Measurements from ENCODE around the gene RUNX3.
"Not testable (repeated sequence)": the region's sequence is repeated elsewhere in the genome, so short reads cannot be mapped to it uniquely, and the experiment has no call there.

Gene RUNX3

DNA sequence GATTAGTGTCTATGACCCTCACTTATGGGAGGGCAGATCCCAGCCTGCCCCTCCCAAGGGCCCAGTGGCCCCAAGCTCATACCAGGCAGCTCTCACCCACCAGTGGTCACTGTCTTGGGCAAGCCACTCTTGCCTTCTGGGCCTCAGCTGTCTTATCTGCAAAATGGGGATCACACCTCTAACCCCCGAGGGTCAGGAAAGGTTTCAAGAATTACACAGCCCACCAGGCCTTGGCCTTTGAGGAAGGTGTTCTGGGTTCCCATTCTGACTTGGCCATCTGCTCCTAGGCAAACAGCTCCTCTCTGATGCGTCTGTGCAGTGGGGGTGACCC is 16.8 kb downstream of the RUNX3 start:
- DNase-seq (ENCODE audit: low spot score) = no peak

DNA sequence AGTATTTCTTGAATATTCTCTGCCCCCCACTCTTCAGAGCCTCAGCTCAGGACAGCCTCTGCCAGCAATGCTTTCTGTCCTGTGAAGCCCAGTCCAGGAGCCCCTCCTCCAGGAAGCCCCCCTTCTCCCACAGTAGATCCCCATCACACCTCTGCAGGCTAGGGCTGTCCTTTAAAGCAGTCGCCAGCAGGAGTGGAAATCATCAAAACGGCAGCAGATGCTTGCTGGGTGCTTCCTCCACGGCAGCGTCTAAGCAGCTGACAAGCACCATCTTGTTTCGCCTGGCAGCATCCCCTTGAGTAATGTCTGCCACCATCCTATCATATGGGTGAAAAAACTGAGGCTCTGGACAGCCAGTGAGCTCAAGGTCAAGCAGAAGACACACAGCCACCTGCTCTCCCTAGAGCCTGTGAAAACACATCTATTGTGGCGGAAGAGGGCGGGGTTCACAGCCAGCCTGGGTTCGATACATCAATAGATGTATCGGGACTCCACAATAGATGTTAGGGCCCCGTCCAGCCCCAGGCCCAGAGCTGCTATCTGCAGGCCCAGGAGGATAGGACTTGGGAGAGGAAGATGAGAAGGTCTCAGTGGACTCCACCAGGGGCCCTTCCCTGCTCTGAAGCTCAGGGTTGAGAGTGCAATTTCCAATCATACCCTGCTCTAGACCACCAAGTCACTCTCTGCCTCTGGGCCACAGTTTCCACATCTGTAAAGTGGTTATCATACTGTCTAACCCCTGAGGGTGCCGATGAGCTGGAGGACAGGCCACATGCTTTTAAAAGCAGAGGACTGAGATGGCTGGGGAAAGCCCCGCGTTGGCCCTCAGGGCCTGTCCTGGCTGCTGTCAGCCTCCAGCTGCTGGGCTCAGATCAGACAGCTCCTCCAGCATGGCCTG is 17.5 kb downstream of the RUNX3 start:
- DNase-seq (ENCODE audit: low spot score) = no peak

DNA sequence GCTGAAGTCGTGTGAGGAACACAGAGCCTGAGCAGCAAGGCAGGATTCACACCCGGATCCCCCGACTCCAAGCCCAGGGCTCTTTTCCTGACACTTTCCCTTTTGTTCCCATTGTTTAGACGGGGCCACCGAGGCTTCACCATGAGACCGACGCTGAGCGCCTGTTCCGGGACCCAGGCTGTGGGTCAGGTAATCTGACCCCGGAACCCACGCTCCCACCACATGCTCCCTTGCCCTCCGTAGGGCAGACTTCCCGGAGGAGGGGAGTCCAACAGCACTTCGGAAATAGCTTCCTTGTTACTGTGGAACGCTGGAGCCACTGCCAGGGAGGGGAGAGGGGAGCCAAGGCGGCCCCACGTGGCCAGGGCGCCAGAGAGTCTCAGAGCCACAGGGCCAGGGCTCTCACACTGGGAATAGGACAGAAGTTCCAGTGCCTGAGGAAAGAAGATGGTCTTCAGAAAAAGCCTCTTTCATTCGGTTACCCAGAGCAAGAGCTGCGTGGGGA is 18.4 kb downstream of the RUNX3 start:
- DNase-seq (ENCODE audit: low spot score) = no peak

DNA sequence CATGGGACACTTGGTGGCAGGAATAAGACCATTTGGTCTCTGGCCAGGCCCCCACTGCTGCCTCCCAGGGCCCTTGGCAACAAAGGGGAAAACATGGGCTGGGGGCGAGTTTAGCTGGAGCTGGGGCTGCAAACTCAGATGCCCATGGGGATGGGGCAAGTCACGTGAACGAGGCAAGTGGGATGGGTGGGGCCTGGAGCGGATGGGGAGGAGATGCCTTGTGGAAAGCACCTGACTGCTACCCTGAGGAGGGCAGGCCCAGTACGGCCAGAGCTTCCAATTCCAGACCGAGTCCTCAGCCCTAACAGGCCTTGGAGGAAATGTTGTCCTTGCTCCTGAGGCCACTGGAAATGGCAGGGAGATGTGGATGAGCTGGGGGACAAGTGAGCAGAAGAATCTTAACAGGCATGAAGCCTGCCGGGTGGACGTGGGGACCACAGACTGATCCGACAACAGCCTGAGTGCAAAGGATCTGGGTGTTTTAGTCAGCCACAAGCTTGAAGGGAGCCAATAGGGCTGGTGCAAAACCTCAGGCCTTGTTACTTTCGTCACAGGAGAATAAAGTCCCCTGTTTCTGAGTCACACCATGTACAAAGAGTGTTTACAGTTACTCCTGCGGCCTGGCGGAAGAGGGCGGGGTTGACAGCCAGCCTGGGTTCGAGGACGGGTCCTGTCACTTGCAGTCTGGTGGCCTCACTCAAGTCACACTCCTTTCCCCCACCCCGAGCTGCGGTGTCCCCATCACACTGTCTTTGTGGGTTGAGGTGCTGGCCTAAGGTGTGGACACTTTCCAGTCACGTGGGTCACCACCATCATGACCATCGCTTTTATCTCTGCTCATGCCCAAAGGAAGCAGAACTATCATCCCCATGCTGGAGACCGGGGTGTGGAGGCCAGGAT is 19.1 kb downstream of the RUNX3 start:
- DNase-seq (ENCODE audit: low spot score) = no peak

DNA sequence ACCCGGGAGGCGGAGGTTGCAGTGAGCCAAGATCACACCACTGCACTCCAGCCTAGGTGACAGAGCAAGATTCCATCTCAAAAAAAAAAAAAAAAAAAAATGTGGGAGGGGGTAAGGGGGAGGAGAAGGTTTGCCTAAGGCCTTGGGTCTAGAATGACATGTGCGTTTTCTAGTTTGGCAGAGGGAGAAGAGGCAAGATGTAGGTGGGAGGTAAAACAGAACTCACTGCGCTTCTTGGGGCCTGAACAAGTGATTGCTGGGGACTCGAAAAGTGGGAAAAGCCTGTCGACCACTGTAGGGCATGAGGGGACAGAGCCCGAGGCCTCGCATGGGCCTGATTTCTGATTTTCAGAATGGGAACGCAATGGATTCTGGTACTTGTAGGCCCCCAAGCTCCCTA is 19.9 kb downstream of the RUNX3 start:
- no peak for DNase-seq (ENCODE audit: low spot score)

DNA sequence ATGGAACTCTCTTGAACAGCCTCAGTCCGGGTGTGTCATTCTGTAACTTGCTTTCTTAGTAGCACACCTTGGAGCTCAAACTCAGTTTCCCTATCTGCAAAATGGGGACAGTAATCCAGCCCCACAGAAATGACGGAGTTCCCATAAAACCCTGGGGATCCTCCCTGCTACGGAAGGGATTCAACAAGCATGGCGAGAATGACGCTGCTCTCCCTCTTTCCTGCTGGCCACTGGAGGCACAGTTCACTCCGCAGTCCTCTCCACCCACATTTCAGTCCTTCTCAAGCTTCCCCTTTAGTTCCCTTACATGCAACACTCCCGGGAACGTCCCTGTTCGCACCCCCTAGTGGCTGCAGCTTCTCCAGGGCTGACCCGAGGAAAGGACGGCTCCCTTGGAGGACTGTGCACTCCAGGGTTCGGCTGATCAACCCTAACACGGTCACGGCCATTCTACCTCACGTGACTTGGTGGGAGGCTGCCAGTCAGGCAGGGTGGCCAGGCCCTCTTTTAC is 20.6 kb downstream of the RUNX3 start:
- peak; percentile 90 for DNase-seq (ENCODE audit: low spot score)

DNA sequence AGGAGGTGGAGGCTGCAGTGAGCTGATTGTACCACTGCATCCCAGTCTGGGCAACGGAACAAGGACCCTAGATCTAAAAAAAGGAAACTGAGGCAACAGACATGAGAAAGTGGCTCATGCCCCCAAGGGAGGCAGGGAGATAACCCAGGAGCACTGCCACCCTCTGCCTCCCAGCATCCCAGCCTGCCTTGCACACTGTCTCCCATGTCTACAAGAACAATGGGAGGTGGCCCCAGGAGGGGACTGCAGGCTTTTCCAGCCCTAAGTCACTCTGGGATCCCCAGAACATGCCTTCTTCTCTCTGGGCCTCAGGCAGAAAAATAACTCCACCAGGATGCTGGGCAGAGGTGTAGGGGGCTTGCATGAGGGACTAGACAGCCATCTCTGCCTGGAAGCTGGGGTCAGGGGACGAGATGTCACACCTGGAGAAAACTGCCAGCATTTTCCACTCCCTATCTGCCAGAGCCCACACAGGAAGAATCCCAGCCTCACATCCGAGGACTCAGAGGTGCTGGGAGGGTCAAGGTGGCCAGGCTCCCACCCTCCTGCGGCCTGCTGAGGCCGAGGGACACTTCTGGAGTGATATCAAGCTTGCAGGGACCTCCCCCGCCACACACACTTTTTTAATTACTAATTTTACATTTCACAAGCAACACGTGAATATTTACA is 21.4 kb downstream of the RUNX3 start:
- no peak for DNase-seq (ENCODE audit: low spot score)

DNA sequence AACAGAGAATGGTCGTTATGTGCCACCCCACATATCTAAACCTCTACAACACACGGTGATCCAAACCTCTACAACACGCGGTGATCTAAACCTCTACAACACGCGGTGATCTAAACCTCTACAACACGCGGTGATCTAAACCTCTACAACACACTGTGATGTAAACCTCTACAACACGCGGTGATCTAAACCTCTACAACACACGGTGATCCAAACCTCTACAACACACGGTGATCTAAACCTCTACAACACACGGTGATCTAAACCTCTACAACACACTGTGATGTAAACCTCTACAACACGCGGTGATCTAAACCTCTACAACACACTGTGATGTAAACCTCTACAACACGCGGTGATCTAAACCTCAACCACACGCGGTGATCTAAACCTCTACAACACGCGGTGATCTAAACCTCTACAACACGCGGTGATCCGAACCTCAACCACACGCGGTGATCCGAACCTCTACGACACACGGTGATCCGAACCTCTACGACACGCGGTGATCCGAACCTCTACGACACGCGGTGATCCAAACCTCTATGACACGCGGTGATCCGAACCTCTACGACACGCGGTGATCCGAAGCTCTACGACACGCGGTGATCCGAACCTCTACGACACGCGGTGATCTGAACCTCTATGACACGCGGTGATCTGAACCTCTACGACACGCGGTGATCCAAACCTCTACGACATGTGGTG is 22.3 kb downstream of the RUNX3 start:
- not testable (repeated sequence) for DNase-seq (ENCODE audit: low spot score)

DNA sequence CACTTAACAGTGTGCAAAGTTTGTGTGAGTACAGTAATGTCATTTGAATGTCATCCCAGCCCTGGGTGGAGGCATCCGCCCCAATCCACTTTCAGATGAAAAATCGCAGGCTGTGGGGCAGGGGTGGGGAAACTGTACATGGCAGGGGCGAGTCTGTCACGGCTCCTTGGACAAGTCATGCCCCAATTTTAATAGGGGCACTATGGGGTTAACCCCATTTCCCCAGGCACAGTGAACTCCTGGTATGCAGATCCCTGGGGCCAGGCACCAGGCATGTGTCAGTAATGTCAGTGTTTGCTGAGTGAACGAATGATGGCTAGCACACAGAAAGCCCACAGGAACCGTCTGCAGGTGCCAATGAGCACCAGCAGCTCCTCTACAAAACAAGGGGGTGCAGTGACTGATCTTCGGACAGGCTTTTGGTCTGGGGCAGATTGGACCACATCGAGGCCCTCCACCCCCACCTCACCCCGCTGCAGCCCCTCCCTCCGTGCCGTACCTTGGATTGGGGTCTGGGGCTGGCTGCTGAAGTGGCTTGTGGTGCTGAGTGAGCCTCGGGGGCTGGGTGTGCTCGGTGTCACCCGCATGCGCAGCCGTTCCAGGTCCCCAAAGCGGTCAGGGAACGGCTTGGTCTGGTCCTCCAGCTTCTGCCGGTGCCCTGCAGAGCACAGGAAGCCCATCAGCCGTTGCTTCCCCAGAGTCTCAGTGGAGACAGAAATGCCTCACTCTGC is 23.2 kb downstream of the RUNX3 start:
- DNase-seq (ENCODE audit: low spot score) = no peak

DNA sequence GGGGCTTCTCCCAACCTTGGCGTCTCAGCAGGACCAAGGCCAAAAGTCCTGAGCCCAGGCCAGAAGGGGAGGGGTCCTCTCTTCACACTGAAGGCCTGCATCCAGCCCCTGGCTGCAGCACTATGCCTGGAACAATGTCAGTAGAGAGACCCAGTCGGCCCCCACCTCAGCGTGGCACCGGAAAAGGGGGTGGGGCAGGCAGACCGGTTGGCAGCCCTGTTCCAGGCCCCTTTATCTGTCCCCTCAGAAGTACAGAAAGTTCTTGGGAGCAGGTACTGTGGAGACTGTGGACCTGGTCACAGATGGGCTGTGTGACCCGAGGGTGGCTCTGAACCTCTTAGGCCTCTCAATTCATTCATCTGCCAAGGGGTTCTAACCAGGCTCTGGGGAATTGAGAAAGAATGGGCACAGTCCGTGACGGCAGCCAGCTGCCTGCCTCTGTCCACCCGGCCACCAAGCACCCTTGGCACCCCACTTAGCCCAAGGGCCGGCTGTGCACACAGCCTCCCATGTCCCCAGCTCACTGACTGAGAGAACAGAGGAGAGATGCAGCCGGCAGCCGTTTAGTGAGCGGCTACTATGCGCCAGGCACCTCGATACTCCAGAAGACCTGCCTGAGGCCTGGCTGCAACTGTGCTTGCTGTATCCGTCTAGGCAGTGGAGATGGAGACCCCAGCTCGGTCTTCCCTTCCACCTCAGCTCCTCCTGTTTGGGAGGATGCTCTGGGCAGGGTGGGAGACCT is 23.9 kb downstream of the RUNX3 start:
- DNase-seq (ENCODE audit: low spot score) = no peak

DNA sequence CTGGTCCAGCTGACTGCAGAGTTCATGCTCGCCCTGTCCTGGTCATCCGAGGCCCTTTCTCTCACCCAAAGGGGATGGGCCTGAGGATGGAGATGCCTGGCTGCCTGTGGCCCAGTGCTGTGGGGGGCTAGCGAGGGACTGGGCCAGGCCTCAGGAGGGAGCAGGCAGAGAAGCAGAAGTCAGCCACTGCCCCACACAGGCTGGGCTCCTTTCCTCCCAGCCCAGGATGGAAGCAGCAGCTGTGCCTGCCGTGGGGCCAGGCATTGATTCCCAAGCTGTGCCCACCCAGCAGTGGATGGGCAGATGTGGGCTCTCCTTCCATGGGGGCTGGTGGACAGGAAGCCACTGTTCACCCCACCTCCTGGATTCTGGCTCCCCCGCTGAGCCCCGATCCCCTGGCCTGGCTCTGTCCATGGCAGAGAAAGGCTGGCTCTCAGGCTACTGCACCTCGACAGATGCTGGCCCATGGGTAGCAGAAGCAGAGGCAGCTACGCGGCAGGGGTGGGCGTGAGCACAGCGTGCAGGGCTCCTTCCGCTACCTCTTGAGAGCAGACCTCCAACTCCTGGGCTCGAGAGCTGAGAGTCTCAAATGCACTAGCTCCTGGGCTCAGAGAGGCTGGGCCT is 24.6 kb downstream of the RUNX3 start:
- no peak for DNase-seq (ENCODE audit: low spot score)

DNA sequence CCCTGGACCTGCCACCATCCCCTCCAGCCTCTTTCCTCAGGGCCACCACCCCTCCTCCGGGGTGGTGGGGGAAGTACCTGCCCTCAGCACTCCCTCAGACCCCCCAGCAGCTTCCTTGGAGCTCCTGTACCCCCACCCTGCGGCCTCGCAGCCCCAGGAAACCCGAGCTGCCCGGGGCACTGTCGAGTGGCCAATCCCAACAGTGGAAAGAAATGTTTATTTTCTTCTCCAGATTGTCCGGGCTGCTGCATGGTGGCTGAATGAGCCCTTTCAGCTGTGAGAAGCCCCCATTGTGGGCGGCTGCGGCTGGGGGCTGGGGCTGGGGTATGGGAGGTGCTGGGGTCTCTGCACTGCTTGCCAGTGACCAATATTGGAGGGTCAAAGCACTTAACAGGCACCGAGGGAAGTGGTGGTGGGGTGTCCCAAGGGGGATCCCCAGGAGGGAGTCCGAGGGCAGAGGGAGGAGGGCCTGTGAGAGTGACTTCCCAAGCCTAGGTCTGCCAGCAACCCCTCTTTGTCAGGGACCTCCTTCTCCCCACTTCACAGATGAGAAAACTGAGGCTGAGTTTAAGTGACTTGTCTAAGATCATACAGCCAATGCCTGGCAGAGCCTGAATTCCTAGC is 25.2 kb downstream of the RUNX3 start:
- no peak for DNase-seq (ENCODE audit: low spot score)

DNA sequence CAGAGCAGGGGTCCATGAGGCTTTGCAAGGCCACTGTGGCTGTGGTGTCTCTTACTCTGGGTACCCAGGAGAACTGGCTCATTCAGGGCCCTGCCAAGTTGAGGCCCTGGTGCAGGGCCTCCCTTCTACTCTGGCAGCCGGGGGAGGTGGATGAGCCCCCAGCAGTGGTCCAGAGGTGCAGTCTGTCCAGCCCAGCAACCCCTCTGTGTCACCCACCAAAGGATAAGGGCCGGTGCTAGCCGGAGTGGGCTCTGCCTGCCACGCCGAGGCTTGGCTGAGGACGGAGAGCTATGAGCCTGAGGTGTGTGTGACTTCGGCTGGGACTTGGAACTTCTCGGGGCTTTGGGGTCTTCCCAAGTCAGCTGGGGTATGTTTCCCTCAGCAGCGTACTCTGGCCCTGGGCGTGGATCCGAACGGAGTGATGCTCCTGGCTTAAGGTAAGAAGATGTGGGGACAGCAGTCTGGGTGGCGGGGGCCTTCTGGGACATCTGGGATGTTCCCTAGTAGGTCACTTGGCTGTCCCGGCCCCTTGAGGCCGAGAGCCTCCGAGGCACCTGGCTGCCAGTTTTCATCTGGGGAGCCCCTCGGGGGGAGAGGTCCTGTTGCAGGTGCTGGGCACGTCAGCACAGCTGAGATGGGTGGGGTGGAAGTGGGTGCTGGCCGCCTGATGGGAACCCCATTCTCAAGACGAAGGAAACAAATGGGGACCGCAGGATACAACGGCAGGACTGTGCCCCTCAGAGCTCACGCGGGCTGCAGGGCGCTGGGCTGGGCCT is 25.9 kb downstream of the RUNX3 start:
- no peak for DNase-seq (ENCODE audit: low spot score)

DNA sequence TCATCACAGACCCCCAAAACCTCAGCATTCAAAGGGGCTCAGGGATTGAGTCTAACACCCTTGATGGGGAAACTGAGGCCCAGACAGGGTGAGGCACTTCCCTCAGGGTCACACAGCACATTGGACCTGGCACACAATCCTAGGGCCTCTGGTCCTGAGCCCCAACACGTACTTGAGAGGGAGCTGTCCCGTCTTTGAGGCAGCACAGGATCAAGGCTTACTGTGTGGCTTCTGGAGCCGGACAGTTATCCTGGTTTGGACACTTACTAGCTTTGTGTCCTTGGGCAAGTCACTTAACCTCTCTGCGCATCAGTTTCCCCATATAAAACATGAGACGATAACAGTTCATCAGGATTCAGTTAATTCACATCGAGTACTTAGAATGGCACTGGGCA is 26.5 kb downstream of the RUNX3 start:
- no peak for DNase-seq (ENCODE audit: low spot score)

DNA sequence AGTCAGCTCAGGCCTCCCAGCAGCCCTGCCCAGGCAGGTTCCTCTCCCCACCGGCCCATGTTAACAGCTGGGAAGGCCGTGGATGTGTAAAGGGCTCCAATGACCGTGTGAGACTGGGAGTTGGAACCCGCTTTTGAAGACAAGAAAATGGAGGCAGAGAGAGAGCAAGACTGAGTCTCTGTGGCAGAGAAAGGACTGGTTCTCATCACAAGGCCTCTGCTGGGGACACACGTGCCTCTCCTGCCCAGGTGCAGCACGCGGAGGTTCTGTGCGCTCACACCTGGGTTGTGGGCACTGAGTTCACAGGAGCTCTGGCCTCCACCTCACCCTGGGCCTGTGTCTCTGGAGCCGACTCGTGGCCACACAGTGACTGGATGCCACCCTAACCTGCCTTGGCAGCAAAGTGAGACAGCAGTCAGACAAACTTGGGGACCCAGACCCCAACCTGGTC is 27.0 kb downstream of the RUNX3 start:
- DNase-seq (ENCODE audit: low spot score) = no peak

DNA sequence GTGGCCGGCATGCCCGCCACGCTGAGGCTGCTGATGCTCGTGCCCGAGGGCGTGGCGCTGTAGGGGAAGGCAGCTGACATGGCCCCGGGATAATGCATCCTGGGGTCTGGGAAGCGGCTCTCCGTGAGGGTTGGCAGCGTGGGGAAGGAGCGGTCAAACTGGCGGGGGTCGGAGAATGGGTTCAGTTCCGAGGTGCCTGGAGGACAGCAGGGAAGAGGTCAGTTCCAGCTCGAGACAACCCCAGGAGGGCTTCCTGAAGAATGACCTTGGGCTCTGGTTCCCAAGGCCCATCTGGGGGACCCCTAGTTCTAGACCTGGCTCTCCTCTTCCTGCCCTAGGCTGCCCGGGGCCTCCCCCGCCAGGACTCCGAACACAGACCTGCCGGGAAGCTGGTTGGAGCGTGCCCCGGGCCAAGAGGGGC is 27.6 kb downstream of the RUNX3 start:
- no peak for DNase-seq (ENCODE audit: low spot score)

DNA sequence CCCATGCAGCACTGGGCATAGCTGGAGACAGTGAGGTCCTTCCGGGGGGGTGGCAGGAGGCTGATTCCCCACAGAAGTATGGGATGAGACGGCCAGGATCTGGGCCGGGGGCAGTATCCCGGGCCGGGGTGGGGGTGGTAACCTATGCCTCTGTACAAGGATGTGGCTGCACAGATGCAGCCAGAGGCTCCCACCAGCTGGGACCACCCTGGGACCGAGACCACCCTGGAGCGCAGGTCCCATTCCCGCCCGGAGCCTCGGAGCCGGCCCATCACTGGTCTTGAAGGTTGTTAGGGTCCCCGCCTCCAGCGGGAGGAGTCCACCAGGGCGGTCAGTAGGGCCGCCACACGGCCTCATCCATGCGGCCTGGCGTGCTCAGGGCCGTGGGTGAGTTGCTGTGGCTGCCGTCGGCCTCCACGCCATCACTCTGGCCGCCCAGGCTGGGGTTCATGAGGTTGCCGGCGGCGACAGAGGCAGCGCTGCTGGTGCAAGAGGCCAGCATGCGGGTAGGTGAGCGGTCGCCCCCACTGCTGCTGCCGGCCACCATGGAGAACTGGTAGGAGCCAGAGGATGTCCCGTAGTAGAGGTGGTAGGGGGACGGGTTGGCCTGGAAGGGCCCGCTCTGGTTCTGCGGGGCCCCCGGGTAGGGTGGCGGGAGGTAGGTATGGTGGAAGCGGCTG is 28.1 kb downstream of the RUNX3 start:
- DNase-seq (ENCODE audit: low spot score) = peak; percentile 7
